ENCODE data around the gene SCRN2. TPM values are rescaled to one million over a fixed set of nuclear protein-coding genes. Genes with fewer than 3 reads are reported as not detected.

SCRN2 gene
- total and polyA plus RNA-seq, 2 donors, result 27.4 to 41.0 TPM

Other genes starting within 250 kb of the SCRN2 start
- 136 TPM for gene KPNB1, start 191.4 kb downstream of the SCRN2 start, total RNA-seq
- 66.8 TPM for gene KPNB1, start 191.4 kb downstream of the SCRN2 start, polyA plus RNA-seq
- 5.5 TPM for gene TBKBP1, start 147.1 kb downstream of the SCRN2 start, total RNA-seq
- 19.1 TPM for gene TBKBP1, start 147.1 kb downstream of the SCRN2 start, polyA plus RNA-seq
- 0.11 TPM for gene TBX21, start 108.0 kb downstream of the SCRN2 start, total RNA-seq
- gene TBX21, start 108.0 kb downstream of the SCRN2 start, polyA plus RNA-seq, result 0.25 TPM
- 7.8 TPM for gene OSBPL7, start 19.5 kb downstream of the SCRN2 start, total RNA-seq
- gene OSBPL7, start 19.5 kb downstream of the SCRN2 start, polyA plus RNA-seq, result 9.6 TPM
- 8.5 TPM for gene MRPL10, start 9.7 kb downstream of the SCRN2 start, total RNA-seq
- 80.9 TPM for gene MRPL10, start 9.7 kb downstream of the SCRN2 start, polyA plus RNA-seq
- not detected for gene LRRC46, start 9.6 kb downstream of the SCRN2 start, total RNA-seq
- gene LRRC46, start 9.6 kb downstream of the SCRN2 start, polyA plus RNA-seq, result 0.30 TPM
- gene SP6, start 9.9 kb upstream of the SCRN2 start, total RNA-seq, result 2.2 TPM
- 2.3 TPM for gene SP6, start 9.9 kb upstream of the SCRN2 start, polyA plus RNA-seq
- gene SP2, start 55.0 kb upstream of the SCRN2 start, total RNA-seq, result 1.9 TPM
- 16.0 TPM for gene SP2, start 55.0 kb upstream of the SCRN2 start, polyA plus RNA-seq
- 6.6 TPM for gene PNPO, start 100.3 kb upstream of the SCRN2 start, total RNA-seq
- gene PNPO, start 100.3 kb upstream of the SCRN2 start, polyA plus RNA-seq, result 8.2 TPM
- 3.4 TPM for gene PRR15L, start 116.6 kb upstream of the SCRN2 start, total RNA-seq
- 1.2 TPM for gene PRR15L, start 116.6 kb upstream of the SCRN2 start, polyA plus RNA-seq
- 77.4 TPM for gene CDK5RAP3, start 129.8 kb upstream of the SCRN2 start, total RNA-seq
- 117 TPM for gene CDK5RAP3, start 129.8 kb upstream of the SCRN2 start, polyA plus RNA-seq
- 45.2 TPM for gene COPZ2, start 196.5 kb upstream of the SCRN2 start, total RNA-seq
- 36.0 TPM for gene COPZ2, start 196.5 kb upstream of the SCRN2 start, polyA plus RNA-seq
- 53.1 TPM for gene NFE2L1, start 207.1 kb upstream of the SCRN2 start, total RNA-seq
- gene NFE2L1, start 207.1 kb upstream of the SCRN2 start, polyA plus RNA-seq, result 163 TPM

All from urinary bladder (tissue), 2 donors.